Endothelial cell of umbilical vein (primary cell): ENCODE data around the gene GPR42. TPM values are rescaled to one million over a fixed set of nuclear protein-coding genes. Genes with fewer than 3 reads are reported as not detected.

Source experiments
- BruUV-seq: library from RNA; stranded (reverse); fragments of 400-500 nt; replicated peaks from 2 replicates; lab custom pipeline; 2021; lab: Mats Ljungman, UMichigan
- CTCF ChIA-PET: fragments of 300-600, 350-600 bp; sonication (Branson Sonifier 250); formaldehyde crosslinking; loops from one replicate; lab custom pipeline; 2021; ENCODE audit warnings: antibody characterized with exemption, inconsistent platforms; lab: Charles Lee
- POLR2A ChIA-PET: fragments of 300-600, 350-600 bp; sonication (Branson Sonifier 250); formaldehyde crosslinking; loops from one replicate; lab custom pipeline; 2021; ENCODE audit warnings: antibody characterized with exemption, inconsistent platforms; lab: Charles Lee
- DNase-seq: peaks from one replicate; pipeline ENCODE4 v3.0.0-alpha.2; 2011; ENCODE audit warnings: low read depth, low spot score
- FAIRE-seq: peaks from 2 replicates; lab custom pipeline; 2011; peaks lifted over from hg19 to GRCh38; lab: Jason Lieb, UNC
- H2AFZ ChIP-seq: 2 replicates; pipeline ENCODE4 v1.6.0; 2012; ENCODE audit warnings: low read depth, low read length, control low read depth, inconsistent platforms
- H3K27ac ChIP-seq: 2 replicates; pipeline ENCODE4 v1.5.1; 2011; ENCODE audit warnings: low read depth, mild to moderate bottlenecking, control low read depth, low read length, moderate library complexity; ENCODE audit not compliant: insufficient read depth
- H3K27me3 ChIP-seq, 2 experiments: 2 replicates each; pipeline versions ENCODE4 v1.6.0 to v1.6.1; 2011; ENCODE audit warnings: low read length in 2 of 2, mixed read lengths in 1 of 2; ENCODE audit not compliant: control insufficient read depth in 2 of 2, insufficient read depth in 2 of 2
- H3K36me3 ChIP-seq, 2 experiments: 2 replicates in 1 of 2; 3 replicates in 1 of 2; pipeline ENCODE4 v1.5.1; 2011; ENCODE audit warnings: low read length in 2 of 2, mild to moderate bottlenecking in 1 of 2, moderate library complexity in 1 of 2; ENCODE audit not compliant: control insufficient read depth in 2 of 2, insufficient read depth in 2 of 2; ENCODE audit errors: extremely low read depth in 1 of 2
- H3K4me1 ChIP-seq: 3 replicates; pipeline ENCODE4 v1.5.1; 2011; ENCODE audit warnings: mild to moderate bottlenecking, low read length; ENCODE audit not compliant: control insufficient read depth, insufficient read depth; ENCODE audit errors: extremely low read depth
- H3K4me2 ChIP-seq: 2 replicates; pipeline ENCODE4 v1.6.1; 2011; ENCODE audit warnings: low read length, control low read depth, mixed read lengths; ENCODE audit not compliant: insufficient read depth
- H3K4me3 ChIP-seq, 3 experiments: fragments of 200-600 bp in 1 of 3; sonication (generic), shearing (Covaris generic) in 1 of 3; replicated peaks in 1 of 3; 2 replicates each; pipeline ENCODE4 v1.5.1; 2011 to 2016; ENCODE audit warnings: control low read depth in 3 of 3, low read length in 3 of 3, mild to moderate bottlenecking in 2 of 3, inconsistent platforms in 1 of 3, low read depth in 1 of 3, moderate library complexity in 1 of 3; ENCODE audit not compliant: insufficient read depth in 1 of 3
- H3K79me2 ChIP-seq: 2 replicates; pipeline ENCODE4 v1.6.0; 2012; ENCODE audit warnings: low read length, inconsistent platforms; ENCODE audit not compliant: control insufficient read depth, insufficient read depth
- H3K9ac ChIP-seq: replicated peaks from 2 replicates; pipeline ENCODE3; 2011; ENCODE audit warnings: low read length, control low read depth; ENCODE audit not compliant: insufficient read depth; ENCODE audit errors: extremely low read depth
- H3K9me1 ChIP-seq: replicated peaks from 3 replicates; pipeline ENCODE4 v1.6.0; 2011; ENCODE audit warnings: mild to moderate bottlenecking, low read length; ENCODE audit not compliant: control insufficient read depth, insufficient read depth; ENCODE audit errors: extremely low read depth
- H3K9me3 ChIP-seq: replicated peaks from 2 replicates; pipeline ENCODE4 v1.5.1; 2012; ENCODE audit warnings: low read length, inconsistent platforms; ENCODE audit not compliant: control insufficient read depth, insufficient read depth
- H4K20me1 ChIP-seq: replicated peaks from 2 replicates; pipeline ENCODE3; 2011; ENCODE audit warnings: mild to moderate bottlenecking, low read length; ENCODE audit not compliant: control insufficient read depth, insufficient read depth; ENCODE audit errors: extremely low read depth
- CTCF ChIP-seq, 2 donors: IDR thresholded peaks; 1 replicate in 1 of 2; 2 replicates in 1 of 2; pipeline ENCODE4 v1.5.1; 2011; ENCODE audit warnings: low read length in 2 of 2, mild to moderate bottlenecking in 2 of 2, moderate library complexity in 2 of 2, control low read depth in 1 of 2, inconsistent platforms in 1 of 2, low read depth in 1 of 2; ENCODE audit not compliant: insufficient read depth in 1 of 2; ENCODE audit errors: extremely low read depth in 1 of 2
- EZH2 ChIP-seq: IDR thresholded peaks from 2 replicates; pipeline ENCODE4 v1.6.1; 2012; ENCODE audit warnings: borderline replicate concordance, low read depth, mild to moderate bottlenecking, moderate library complexity, low read length, inconsistent platforms; ENCODE audit not compliant: severe bottlenecking
- FOS ChIP-seq: IDR thresholded peaks from 2 replicates; pipeline ENCODE4 v1.6.1; 2011; ENCODE audit warnings: mild to moderate bottlenecking, low read length, moderate library complexity, borderline replicate concordance; ENCODE audit not compliant: insufficient read depth
- GATA2 ChIP-seq: IDR thresholded peaks from 2 replicates; pipeline ENCODE4 v1.7.0; 2011; ENCODE audit warnings: low read depth, mild to moderate bottlenecking, moderate library complexity, mixed read lengths, low read length; ENCODE audit not compliant: insufficient read length, insufficient read depth
- JUN ChIP-seq: IDR thresholded peaks from 2 replicates; pipeline ENCODE4 v1.6.1; 2011; ENCODE audit warnings: borderline replicate concordance, low read depth; ENCODE audit not compliant: insufficient read length, insufficient read depth
- MAX ChIP-seq: IDR thresholded peaks from 2 replicates; pipeline ENCODE4 v1.6.1; 2011; ENCODE audit not compliant: insufficient read depth, insufficient read length
- MYC ChIP-seq: IDR thresholded peaks from one replicate; pipeline ENCODE4 v1.6.1; 2011; ENCODE audit warnings: mild to moderate bottlenecking, low read depth, low read length
- POLR2A ChIP-seq: IDR thresholded peaks from 2 replicates; pipeline ENCODE4 v1.6.1; 2012; ENCODE audit warnings: low read depth, mild to moderate bottlenecking, control low read depth, low read length
- POLR2AphosphoS5 ChIP-seq: IDR thresholded peaks from 2 replicates; pipeline ENCODE4 v1.6.1; 2012; ENCODE audit warnings: low read depth, mild to moderate bottlenecking, control low read depth, low read length, moderate library complexity; ENCODE audit not compliant: insufficient read depth
- dilution Hi-C: fragments of 300-500 bp; cut with MboI; formaldehyde crosslinking; loops from one replicate; pipeline ENCODE4 v1.15.0; 2019; ENCODE audit warnings: low sequenced_read_pairs; ENCODE audit not compliant: extremely low pct_ligation_motif_present
- intact Hi-C: fragments of 100-400 bp; cut with micrococcal nuclease; formaldehyde crosslinking; loops from one replicate; pipeline ENCODE4 v1.10.0; 2022
- polyA plus RNA-seq, 4 experiments: library from polyadenylated mRNA; depleted of rRNA in 3 of 4; stranded (reverse) in 3 of 4; unstranded in 1 of 4; fragments of >200 nt; gene quantifications; 2 replicates each; pipeline versions ENCODE4 v1.2.1 to v1.2.3, GENCODE V29; 2011 to 2012; ENCODE audit warnings: missing spikeins in 1 of 4
- total RNA-seq: library from RNA; stranded (reverse); gene quantifications from 2 replicates; pipeline ENCODE4 v1.2.3, GENCODE V29; 2021

Gene GPR42
- total and polyA plus RNA-seq, 2 donors (not counting 3 experiments of a cell fraction or from before 2014, with no cell fraction given): not detected

DNA sequence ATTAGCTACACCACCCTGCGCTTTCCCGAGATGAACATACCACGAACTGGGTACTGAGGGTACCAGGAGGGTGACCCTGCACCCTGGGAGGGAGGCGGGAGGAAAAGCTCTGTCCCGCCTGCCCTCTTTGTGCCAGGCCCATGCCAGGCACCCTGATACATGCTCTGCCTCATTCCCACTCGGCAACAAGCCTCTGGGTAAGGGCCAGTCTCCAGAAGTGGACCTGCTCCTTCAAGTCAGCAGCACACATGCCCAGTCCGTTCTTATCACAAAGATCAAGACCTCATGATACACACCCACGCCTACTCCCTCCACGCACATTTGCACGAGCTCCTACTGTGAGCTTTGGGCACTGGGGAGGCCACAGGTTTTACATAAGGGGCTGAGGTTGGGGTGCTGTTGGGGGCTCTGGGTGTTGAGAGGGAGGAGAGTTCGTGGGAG is 25.2 kb upstream of the GPR42 start:
- POLR2A ChIA-PET: interaction anchor here (0.6 kb wide), 1 partner anchor 12 kb away, joined by 5 read pairs; no protein-coding TSS in a partner anchor
- no TSS peak for BruUV-seq
- no peaks in the 10 kb centered on the region for H3K9me1 ChIP-seq
- no peak overlapping the region for H3K4me3 ChIP-seq
- no peak overlapping the region for H3K27ac ChIP-seq
- dilution Hi-C loops (no loop called here), intact Hi-C loops (no loop called here)
- no peak overlapping the region for H3K9ac ChIP-seq
- no peaks in the 10 kb centered on the region for H3K79me2 ChIP-seq
- CTCF ChIA-PET: no interaction called here
- H3K4me1 ChIP-seq: no peaks in the 10 kb centered on the region
- no peak for DNase-seq
- no peak overlapping the region for H3K4me2 ChIP-seq
- no peaks in the 10 kb centered on the region for H3K9me3 ChIP-seq
- no peaks in the 10 kb centered on the region for H4K20me1 ChIP-seq
- no peaks in the 10 kb centered on the region for H3K27me3 ChIP-seq
- no peak for FAIRE-seq
- no peak overlapping the region for H2AFZ ChIP-seq
- H3K36me3 ChIP-seq: no peaks in the 10 kb centered on the region
- TF ChIP-seq GATA2: no peak
- no peak for TF ChIP-seq FOS
- no peak for TF ChIP-seq EZH2
- no peak for TF ChIP-seq JUN
- no peak for TF ChIP-seq CTCF (IDR thresholded peaks at IDR 0.05; ENCODE audit: extremely low read depth in 1 of 2, insufficient read depth in 1 of 2, low read depth in 1 of 2, low read length in 2 of 2)
- TF ChIP-seq MYC: no peak
- TF ChIP-seq MAX: no peak
- no peak for TF ChIP-seq POLR2A
- TF ChIP-seq POLR2AphosphoS5: no peak
